ENCODE measurements around the gene UGT1A4. TPM values are rescaled to one million over a fixed set of nuclear protein-coding genes. Genes with fewer than 3 reads are reported as not detected.

Gene UGT1A4
- total RNA-seq, 3 donors from 2014 or later (not counting 1 experiment from before 2014, with no cell fraction given), result not detected

DNA sequence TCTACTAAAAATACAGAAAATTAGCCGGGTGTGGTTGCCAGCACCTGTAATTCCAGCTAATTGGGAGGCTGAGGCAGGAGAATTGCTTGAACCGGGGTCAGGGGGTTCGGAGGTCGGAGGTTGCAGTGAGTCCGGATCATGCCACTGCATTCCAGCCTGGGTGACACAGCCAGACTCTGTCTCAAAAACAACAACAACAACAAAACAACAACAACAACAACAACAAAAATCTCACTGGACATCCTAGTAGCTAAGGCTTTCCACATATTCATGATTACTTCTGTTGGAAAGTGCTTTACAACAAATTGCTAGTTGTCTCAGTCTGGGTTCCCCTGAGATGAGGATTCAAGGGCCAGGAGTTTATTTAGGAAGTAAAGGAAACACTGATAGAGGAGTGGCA, 55.3 kb downstream of the UGT1A4 start:
- Mint-ChIP-seq H3K27me3 (ENCODE audit: low read depth in 2 of 2) (peaks cover 20 to 48% of the 10 kb centered on the region in 2 donors), H3K27ac (no peak overlapping the region), H3K4me3 (no peak overlapping the region), H3K36me3 (no peaks in the 10 kb centered on the region), H3K9me3 (peaks cover 0 to 3% of the 10 kb centered on the region in 2 donors), H3K4me1 (no peaks in the 10 kb centered on the region)
- H3K4me1 ChIP-seq (ENCODE audit: control insufficient read depth, insufficient read depth, low read length), result no peaks in the 10 kb centered on the region
- DNase-seq, result no peak
- H3K27me3 ChIP-seq (ENCODE audit: control insufficient read depth, insufficient read depth, low read length), result no peaks in the 10 kb centered on the region
- 92% methylated on average over 5 of the region's 5 CpGs for WGBS (ENCODE audit: insufficient coverage)
- H3K4me3 ChIP-seq (ENCODE audit: low read length), result no peak overlapping the region
- ATAC-seq, result no peak
- no peaks in the 10 kb centered on the region for H3K36me3 ChIP-seq (ENCODE audit: control insufficient read depth, insufficient read depth, low read length)
- H3K9me3 ChIP-seq (ENCODE audit: control insufficient read depth, insufficient read depth, low read length), result peaks cover 3% of the 10 kb centered on the region
- intact Hi-C loops (cut with micrococcal nuclease), result no loop called here
- H3K27ac ChIP-seq (ENCODE audit: low read length), result no peak overlapping the region
- TF ChIP-seq, protein P1, sequence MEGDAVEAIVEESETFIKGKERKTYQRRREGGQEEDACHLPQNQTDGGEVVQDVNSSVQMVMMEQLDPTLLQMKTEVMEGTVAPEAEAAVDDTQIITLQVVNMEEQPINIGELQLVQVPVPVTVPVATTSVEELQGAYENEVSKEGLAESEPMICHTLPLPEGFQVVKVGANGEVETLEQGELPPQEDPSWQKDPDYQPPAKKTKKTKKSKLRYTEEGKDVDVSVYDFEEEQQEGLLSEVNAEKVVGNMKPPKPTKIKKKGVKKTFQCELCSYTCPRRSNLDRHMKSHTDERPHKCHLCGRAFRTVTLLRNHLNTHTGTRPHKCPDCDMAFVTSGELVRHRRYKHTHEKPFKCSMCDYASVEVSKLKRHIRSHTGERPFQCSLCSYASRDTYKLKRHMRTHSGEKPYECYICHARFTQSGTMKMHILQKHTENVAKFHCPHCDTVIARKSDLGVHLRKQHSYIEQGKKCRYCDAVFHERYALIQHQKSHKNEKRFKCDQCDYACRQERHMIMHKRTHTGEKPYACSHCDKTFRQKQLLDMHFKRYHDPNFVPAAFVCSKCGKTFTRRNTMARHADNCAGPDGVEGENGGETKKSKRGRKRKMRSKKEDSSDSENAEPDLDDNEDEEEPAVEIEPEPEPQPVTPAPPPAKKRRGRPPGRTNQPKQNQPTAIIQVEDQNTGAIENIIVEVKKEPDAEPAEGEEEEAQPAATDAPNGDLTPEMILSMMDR (IDR thresholded peaks at IDR 0.05), result no peak

DNA sequence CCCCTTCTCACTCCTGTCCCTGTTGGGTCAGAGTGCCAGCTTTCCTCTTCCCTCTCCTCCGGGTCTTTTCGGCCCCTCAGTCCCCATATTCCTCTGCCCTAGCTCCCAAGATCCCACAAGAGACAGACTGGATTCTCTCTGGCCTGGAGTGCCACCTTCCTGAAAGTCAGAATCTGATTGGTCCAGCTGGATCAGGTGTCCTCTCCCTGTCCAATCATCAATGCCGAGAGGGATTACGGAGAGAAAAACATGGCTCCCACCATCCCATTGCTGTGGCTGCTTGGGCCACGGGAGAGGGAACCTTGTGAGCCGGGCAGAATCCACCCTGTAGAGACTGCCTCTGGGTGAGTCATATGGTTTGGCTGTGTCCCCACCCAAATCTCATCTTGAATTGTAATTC, 56.9 kb downstream of the UGT1A4 start:
- Mint-ChIP-seq H3K4me3 (no peak overlapping the region), H3K27ac (no peak overlapping the region), H3K36me3 (no peaks in the 10 kb centered on the region), H3K27me3 (ENCODE audit: low read depth in 2 of 2) (peaks cover 21 to 50% of the 10 kb centered on the region in 2 donors), H3K9me3 (peaks cover 0 to 3% of the 10 kb centered on the region in 2 donors), H3K4me1 (no peaks in the 10 kb centered on the region)
- intact Hi-C loops (cut with micrococcal nuclease), result no loop called here
- TF ChIP-seq, protein P1 (IDR thresholded peaks at IDR 0.05), result no peak
- no peak for DNase-seq
- Histone ChIP-seq H3K9me3 (ENCODE audit: control insufficient read depth, insufficient read depth, low read length) (peaks cover 3% of the 10 kb centered on the region), H3K4me1 (ENCODE audit: control insufficient read depth, insufficient read depth, low read length) (no peaks in the 10 kb centered on the region), H3K4me3 (ENCODE audit: low read length) (no peak overlapping the region), H3K27me3 (ENCODE audit: control insufficient read depth, insufficient read depth, low read length) (no peaks in the 10 kb centered on the region), H3K27ac (ENCODE audit: low read length) (no peak overlapping the region), H3K36me3 (ENCODE audit: control insufficient read depth, insufficient read depth, low read length) (no peaks in the 10 kb centered on the region)
- WGBS (ENCODE audit: insufficient coverage), result 91% methylated on average over 5 of the region's 6 CpGs
- no peak for ATAC-seq

DNA sequence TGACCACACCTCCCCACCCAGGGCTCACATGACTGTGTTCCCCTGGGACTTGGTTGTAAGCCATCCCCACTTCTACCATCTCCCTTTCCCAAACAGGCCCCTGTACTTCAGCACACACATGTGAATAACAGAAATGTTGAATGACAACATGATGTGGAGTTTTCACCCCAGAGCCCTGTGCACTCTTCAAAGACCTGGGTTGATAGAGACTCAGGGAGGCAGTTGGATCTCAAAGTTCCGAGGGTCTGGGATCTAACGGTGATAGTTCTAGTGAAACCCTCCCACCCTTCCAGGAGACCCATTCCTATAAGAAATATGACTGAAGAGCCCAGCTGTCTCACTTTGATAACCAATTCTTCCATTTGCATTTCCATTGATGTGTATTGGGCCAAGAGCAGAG, 59.5 kb downstream of the UGT1A4 start, which contains the start of gene MROH2A:
MROH2A (plus strand) TSS at position 301 of the 400 bp plus-strand sequence. CDS start 1,029 bp downstream, outside the sequence.
- no peaks in the 10 kb centered on the region for H3K4me1 ChIP-seq (ENCODE audit: control insufficient read depth, insufficient read depth, low read length)
- H3K4me1 Mint-ChIP-seq, result no peaks in the 10 kb centered on the region

More for the DNA sequence above, 59.5 kb downstream of the UGT1A4 start, which contains the start of gene MROH2A:
- no peak within 1 kb of the TSS for H3K27ac Mint-ChIP-seq
- ATAC-seq (no peak), DNase-seq (no peak)
- H3K36me3 ChIP-seq (ENCODE audit: control insufficient read depth, insufficient read depth, low read length), result no peaks in the 10 kb centered on the region
- TF ChIP-seq, protein P1 (IDR thresholded peaks at IDR 0.05), result no peak
- H3K9me3 Mint-ChIP-seq, result peaks cover 0 to 3% of the 10 kb centered on the region in 2 donors
- H3K27me3 Mint-ChIP-seq (ENCODE audit: low read depth in 2 of 2), result peaks cover 28 to 59% of the 10 kb centered on the region in 2 donors
- H3K27ac ChIP-seq (ENCODE audit: low read length), result no peak within 1 kb of the TSS
- H3K9me3 ChIP-seq (ENCODE audit: control insufficient read depth, insufficient read depth, low read length), result peaks cover 3% of the 10 kb centered on the region
- intact Hi-C loops (cut with micrococcal nuclease), result no loop called here
- no peaks in the 10 kb centered on the region for H3K36me3 Mint-ChIP-seq
- 81% methylated on average over 2 of the region's 2 CpGs for WGBS (ENCODE audit: insufficient coverage)
- H3K27me3 ChIP-seq (ENCODE audit: control insufficient read depth, insufficient read depth, low read length), result no peaks in the 10 kb centered on the region
- H3K4me3 ChIP-seq (ENCODE audit: low read length), result no peak within 1 kb of the TSS
- no peak within 1 kb of the TSS for H3K4me3 Mint-ChIP-seq

Measured in natural killer cell (primary cell).